HEK293 (cell line): ENCODE data around the gene PRR23A.

Source experiments
- KLF16 ChIP-seq: fragments of 450-650 bp; formaldehyde crosslinking; IDR thresholded peaks from 2 replicates; pipeline ENCODE4 v1.5.1; 2017; ENCODE audit warnings: missing biosample characterization, missing genetic modification characterization
- RBAK ChIP-seq: fragments of 450-650 bp; formaldehyde crosslinking; IDR thresholded peaks from 2 replicates; pipeline ENCODE4 v1.5.1; 2016; ENCODE audit warnings: missing biosample characterization, missing genetic modification characterization
- TCF7L2 ChIP-seq: IDR thresholded peaks from 2 replicates; pipeline ENCODE4 v1.6.1; 2011; ENCODE audit warnings: low read depth, mild to moderate bottlenecking, inconsistent platforms, low read length, moderate library complexity, borderline replicate concordance
- ZNF292 ChIP-seq: fragments of 450-650 bp; formaldehyde crosslinking; IDR thresholded peaks from 2 replicates; pipeline ENCODE4 v1.5.1; 2016; ENCODE audit warnings: low read depth, missing biosample characterization, missing genetic modification characterization, borderline replicate concordance
- ZNF48 ChIP-seq: fragments of 450-650 bp; formaldehyde crosslinking; IDR thresholded peaks from 2 replicates; pipeline ENCODE4 v1.5.1; 2016; ENCODE audit warnings: missing biosample characterization, missing genetic modification characterization
- ZNF548 ChIP-seq: fragments of 450-650 bp; formaldehyde crosslinking; IDR thresholded peaks from 2 replicates; pipeline ENCODE4 v1.5.1; 2016; ENCODE audit warnings: missing biosample characterization, missing genetic modification characterization
- TF ChIP-seq, protein P1 (sequence below): fragments of 450-650 bp; formaldehyde crosslinking; IDR thresholded peaks from 2 replicates; pipeline ENCODE4 v1.5.1; 2016; ENCODE audit warnings: missing biosample characterization, missing genetic modification characterization, low read depth
- TF ChIP-seq, protein P2 (sequence below): fragments of 450-650 bp; formaldehyde crosslinking; IDR thresholded peaks from 2 replicates; pipeline ENCODE4 v1.5.1; 2016; ENCODE audit warnings: missing biosample characterization, missing genetic modification characterization
- TF ChIP-seq, protein P3 (sequence below): fragments of 450-650 bp; formaldehyde crosslinking; IDR thresholded peaks from 2 replicates; pipeline ENCODE4 v1.5.1; 2016; ENCODE audit warnings: missing biosample characterization, missing genetic modification characterization
- TF ChIP-seq, protein P4 (sequence below): fragments of 450-650 bp; formaldehyde crosslinking; IDR thresholded peaks from 2 replicates; pipeline ENCODE4 v1.5.1; 2016; ENCODE audit warnings: missing biosample characterization, missing genetic modification characterization
- TF ChIP-seq, protein P5 (sequence below): fragments of 450-650 bp; formaldehyde crosslinking; IDR thresholded peaks from 2 replicates; pipeline ENCODE4 v1.5.1; 2016; ENCODE audit warnings: missing biosample characterization, missing genetic modification characterization, borderline replicate concordance

DNA sequence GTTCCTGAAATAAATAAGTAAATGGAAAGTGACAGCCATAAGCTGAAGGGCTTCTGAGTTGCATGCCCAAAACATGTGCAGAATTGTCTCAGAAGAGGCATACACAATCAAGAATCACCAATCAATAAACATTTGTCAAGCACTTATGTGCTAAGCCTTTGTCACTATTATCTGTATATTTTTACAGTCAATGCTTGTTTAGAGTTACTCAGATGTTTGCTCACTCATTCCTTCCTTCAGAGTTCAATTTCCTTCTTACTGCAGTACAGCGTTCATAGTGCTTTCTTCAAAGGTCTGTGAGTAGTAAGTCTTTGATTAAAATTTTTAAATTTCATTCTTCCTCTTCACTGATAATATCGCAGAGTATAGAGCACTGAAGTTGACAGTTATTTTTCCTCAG, 41.8 kb downstream of the PRR23A start:
- no peak for TF ChIP-seq ZNF548 (tag by site-specific recombination)
- TF ChIP-seq, protein P1, sequence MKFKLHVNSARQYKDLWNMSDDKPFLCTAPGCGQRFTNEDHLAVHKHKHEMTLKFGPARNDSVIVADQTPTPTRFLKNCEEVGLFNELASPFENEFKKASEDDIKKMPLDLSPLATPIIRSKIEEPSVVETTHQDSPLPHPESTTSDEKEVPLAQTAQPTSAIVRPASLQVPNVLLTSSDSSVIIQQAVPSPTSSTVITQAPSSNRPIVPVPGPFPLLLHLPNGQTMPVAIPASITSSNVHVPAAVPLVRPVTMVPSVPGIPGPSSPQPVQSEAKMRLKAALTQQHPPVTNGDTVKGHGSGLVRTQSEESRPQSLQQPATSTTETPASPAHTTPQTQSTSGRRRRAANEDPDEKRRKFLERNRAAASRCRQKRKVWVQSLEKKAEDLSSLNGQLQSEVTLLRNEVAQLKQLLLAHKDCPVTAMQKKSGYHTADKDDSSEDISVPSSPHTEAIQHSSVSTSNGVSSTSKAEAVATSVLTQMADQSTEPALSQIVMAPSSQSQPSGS: no peak
- no peak for TF ChIP-seq TCF7L2
- TF ChIP-seq ZNF292 (tag by site-specific recombination): no peak
- TF ChIP-seq, protein P2, sequence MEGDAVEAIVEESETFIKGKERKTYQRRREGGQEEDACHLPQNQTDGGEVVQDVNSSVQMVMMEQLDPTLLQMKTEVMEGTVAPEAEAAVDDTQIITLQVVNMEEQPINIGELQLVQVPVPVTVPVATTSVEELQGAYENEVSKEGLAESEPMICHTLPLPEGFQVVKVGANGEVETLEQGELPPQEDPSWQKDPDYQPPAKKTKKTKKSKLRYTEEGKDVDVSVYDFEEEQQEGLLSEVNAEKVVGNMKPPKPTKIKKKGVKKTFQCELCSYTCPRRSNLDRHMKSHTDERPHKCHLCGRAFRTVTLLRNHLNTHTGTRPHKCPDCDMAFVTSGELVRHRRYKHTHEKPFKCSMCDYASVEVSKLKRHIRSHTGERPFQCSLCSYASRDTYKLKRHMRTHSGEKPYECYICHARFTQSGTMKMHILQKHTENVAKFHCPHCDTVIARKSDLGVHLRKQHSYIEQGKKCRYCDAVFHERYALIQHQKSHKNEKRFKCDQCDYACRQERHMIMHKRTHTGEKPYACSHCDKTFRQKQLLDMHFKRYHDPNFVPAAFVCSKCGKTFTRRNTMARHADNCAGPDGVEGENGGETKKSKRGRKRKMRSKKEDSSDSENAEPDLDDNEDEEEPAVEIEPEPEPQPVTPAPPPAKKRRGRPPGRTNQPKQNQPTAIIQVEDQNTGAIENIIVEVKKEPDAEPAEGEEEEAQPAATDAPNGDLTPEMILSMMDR (tag by site-specific recombination): no peak
- TF ChIP-seq, protein P3, sequence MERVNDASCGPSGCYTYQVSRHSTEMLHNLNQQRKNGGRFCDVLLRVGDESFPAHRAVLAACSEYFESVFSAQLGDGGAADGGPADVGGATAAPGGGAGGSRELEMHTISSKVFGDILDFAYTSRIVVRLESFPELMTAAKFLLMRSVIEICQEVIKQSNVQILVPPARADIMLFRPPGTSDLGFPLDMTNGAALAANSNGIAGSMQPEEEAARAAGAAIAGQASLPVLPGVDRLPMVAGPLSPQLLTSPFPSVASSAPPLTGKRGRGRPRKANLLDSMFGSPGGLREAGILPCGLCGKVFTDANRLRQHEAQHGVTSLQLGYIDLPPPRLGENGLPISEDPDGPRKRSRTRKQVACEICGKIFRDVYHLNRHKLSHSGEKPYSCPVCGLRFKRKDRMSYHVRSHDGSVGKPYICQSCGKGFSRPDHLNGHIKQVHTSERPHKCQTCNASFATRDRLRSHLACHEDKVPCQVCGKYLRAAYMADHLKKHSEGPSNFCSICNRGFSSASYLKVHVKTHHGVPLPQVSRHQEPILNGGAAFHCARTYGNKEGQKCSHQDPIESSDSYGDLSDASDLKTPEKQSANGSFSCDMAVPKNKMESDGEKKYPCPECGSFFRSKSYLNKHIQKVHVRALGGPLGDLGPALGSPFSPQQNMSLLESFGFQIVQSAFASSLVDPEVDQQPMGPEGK (tag by site-specific recombination): no peak
- TF ChIP-seq KLF16 (tag by site-specific recombination): no peak
- TF ChIP-seq, protein P4, sequence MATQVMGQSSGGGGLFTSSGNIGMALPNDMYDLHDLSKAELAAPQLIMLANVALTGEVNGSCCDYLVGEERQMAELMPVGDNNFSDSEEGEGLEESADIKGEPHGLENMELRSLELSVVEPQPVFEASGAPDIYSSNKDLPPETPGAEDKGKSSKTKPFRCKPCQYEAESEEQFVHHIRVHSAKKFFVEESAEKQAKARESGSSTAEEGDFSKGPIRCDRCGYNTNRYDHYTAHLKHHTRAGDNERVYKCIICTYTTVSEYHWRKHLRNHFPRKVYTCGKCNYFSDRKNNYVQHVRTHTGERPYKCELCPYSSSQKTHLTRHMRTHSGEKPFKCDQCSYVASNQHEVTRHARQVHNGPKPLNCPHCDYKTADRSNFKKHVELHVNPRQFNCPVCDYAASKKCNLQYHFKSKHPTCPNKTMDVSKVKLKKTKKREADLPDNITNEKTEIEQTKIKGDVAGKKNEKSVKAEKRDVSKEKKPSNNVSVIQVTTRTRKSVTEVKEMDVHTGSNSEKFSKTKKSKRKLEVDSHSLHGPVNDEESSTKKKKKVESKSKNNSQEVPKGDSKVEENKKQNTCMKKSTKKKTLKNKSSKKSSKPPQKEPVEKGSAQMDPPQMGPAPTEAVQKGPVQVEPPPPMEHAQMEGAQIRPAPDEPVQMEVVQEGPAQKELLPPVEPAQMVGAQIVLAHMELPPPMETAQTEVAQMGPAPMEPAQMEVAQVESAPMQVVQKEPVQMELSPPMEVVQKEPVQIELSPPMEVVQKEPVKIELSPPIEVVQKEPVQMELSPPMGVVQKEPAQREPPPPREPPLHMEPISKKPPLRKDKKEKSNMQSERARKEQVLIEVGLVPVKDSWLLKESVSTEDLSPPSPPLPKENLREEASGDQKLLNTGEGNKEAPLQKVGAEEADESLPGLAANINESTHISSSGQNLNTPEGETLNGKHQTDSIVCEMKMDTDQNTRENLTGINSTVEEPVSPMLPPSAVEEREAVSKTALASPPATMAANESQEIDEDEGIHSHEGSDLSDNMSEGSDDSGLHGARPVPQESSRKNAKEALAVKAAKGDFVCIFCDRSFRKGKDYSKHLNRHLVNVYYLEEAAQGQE: no peak
- TF ChIP-seq RBAK (tag by site-specific recombination): no peak
- TF ChIP-seq, protein P5, sequence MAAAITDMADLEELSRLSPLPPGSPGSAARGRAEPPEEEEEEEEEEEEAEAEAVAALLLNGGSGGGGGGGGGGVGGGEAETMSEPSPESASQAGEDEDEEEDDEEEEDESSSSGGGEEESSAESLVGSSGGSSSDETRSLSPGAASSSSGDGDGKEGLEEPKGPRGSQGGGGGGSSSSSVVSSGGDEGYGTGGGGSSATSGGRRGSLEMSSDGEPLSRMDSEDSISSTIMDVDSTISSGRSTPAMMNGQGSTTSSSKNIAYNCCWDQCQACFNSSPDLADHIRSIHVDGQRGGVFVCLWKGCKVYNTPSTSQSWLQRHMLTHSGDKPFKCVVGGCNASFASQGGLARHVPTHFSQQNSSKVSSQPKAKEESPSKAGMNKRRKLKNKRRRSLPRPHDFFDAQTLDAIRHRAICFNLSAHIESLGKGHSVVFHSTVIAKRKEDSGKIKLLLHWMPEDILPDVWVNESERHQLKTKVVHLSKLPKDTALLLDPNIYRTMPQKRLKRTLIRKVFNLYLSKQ: no peak
- TF ChIP-seq ZNF48 (tag by site-specific recombination): no peak
